ENCODE results near the gene PTRH1.

- TF ChIP-seq, protein P1, sequence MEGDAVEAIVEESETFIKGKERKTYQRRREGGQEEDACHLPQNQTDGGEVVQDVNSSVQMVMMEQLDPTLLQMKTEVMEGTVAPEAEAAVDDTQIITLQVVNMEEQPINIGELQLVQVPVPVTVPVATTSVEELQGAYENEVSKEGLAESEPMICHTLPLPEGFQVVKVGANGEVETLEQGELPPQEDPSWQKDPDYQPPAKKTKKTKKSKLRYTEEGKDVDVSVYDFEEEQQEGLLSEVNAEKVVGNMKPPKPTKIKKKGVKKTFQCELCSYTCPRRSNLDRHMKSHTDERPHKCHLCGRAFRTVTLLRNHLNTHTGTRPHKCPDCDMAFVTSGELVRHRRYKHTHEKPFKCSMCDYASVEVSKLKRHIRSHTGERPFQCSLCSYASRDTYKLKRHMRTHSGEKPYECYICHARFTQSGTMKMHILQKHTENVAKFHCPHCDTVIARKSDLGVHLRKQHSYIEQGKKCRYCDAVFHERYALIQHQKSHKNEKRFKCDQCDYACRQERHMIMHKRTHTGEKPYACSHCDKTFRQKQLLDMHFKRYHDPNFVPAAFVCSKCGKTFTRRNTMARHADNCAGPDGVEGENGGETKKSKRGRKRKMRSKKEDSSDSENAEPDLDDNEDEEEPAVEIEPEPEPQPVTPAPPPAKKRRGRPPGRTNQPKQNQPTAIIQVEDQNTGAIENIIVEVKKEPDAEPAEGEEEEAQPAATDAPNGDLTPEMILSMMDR (IDR thresholded peaks at IDR 0.05) = no peak
- TF ChIP-seq POLR2A (IDR thresholded peaks at IDR 0.05) (no peak), POLR2AphosphoS5 (IDR thresholded peaks at IDR 0.05) (no peak), EP300 (IDR thresholded peaks at IDR 0.05) (no peak)
Observed at GRCh38 chr9:127664324-127664677, 51.2 kb downstream of the PTRH1 start.

Measured in stomach (tissue), 4 donors.